Ectodermal cell (in vitro differentiated cells): ENCODE measurements around the gene OR2T27.
"Not testable (repeated sequence)": the region's sequence is repeated elsewhere in the genome, so short reads cannot be mapped to it uniquely, and the experiment has no call there.

Experiments used
- H3K27ac ChIP-seq: 2 replicates; pipeline ENCODE4 v1.7.0; 2013; ENCODE audit warnings: mild to moderate bottlenecking, low read depth, low read length; ENCODE audit not compliant: insufficient read depth, poor library complexity, severe bottlenecking
- H3K27me3 ChIP-seq: 2 replicates; pipeline ENCODE4 v1.7.0; 2013; ENCODE audit warnings: mild to moderate bottlenecking, low read length; ENCODE audit not compliant: insufficient read depth, control insufficient read depth, poor library complexity, severe bottlenecking
- H3K36me3 ChIP-seq: one replicate; pipeline ENCODE4 v1.7.0; 2013; ENCODE audit warnings: low read length; ENCODE audit not compliant: control insufficient read depth, insufficient read depth
- H3K4me1 ChIP-seq: one replicate; pipeline ENCODE4 v1.7.0; 2013; ENCODE audit warnings: low read length; ENCODE audit not compliant: control insufficient read depth, insufficient read depth
- H3K4me3 ChIP-seq: 2 replicates; pipeline ENCODE4 v1.7.0; 2013; ENCODE audit warnings: low read depth, low read length, control low read depth; ENCODE audit not compliant: insufficient read depth
- H3K9me3 ChIP-seq: 2 replicates; pipeline ENCODE4 v1.7.0; 2013; ENCODE audit warnings: mild to moderate bottlenecking, low read length, moderate library complexity; ENCODE audit not compliant: control insufficient read depth
- WGBS, 2 experiments: methylation state at CpG; one replicate each; pipeline ENCODE4 v1.1.7; 2013; ENCODE audit warnings: missing lambda C conversion rate in 2 of 2; 5-methylcytosine and 5-hydroxymethylcytosine counted together

The OR2T27 gene

DNA sequence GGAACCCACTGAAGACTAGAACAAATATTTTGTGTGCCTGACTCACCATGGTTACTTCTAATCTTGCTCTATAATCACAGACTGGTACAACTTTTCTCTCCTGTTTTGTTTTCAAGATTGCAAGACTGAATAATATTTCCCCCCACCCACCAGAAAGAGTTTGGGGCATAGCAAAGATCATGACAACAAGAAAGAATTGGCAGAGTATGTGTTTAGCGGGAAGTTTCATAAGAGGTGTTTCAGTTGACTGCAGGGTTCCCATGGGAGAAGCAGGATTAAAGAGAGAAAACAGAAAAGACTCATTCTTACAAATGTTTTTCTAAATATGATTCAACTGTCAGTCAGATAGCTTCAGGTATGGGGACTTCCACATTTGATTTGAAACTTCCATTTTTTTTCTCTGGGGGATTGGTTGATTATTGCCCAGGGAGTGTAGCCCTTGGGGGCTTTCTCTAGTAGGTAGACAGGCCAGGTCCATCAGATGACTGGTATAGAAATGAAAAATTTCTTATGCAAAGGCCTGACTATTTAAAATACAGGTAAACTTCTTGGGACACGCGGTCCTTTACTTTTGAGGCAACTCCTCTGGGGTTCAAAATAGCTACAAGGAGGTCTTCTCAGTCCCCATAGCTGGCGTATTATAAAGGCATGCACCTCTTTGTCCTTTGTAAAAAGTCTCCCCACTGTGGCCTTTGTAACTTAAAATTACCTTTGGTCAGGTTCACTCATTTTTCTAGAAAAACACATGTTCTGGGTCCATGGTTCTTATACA lies 33.4 kb upstream of the OR2T27 start:
- Histone ChIP-seq H3K27me3 (no peaks in the 10 kb centered on the region), H3K4me1 (no peaks in the 10 kb centered on the region), H3K9me3 (no peaks in the 10 kb centered on the region), H3K36me3 (no peaks in the 10 kb centered on the region), H3K27ac (no peak overlapping the region), H3K4me3 (no peak overlapping the region)
- WGBS, 2 experiments: 74 to 82% methylated on average over 4 of the region's 4 CpGs

DNA sequence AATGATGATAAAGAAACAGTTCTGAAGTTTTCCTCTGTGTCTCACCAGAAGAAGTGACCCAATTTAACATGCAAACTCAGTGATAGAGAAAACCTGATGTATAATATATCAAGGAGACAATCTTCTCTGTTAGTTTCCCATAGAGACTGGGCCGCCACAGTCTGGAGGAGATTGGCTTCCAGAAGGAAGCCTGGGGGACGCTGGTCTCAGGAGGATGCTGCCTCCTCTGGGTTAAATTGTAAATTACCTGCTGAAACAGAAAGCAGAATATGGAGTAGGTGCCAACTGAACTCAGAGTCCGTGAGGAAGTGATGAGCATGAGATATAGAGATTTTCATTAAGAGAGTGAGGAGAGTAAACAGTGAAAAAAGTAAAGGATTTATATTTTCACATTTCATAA lies 31.5 kb upstream of the OR2T27 start:
- Histone ChIP-seq H3K27me3 (no peaks in the 10 kb centered on the region), H3K4me1 (no peaks in the 10 kb centered on the region), H3K4me3 (no peak overlapping the region), H3K36me3 (no peaks in the 10 kb centered on the region), H3K27ac (no peak overlapping the region), H3K9me3 (no peaks in the 10 kb centered on the region)
- WGBS, 2 experiments: 48 to 52% methylated on average over 3 of the region's 3 CpGs

DNA sequence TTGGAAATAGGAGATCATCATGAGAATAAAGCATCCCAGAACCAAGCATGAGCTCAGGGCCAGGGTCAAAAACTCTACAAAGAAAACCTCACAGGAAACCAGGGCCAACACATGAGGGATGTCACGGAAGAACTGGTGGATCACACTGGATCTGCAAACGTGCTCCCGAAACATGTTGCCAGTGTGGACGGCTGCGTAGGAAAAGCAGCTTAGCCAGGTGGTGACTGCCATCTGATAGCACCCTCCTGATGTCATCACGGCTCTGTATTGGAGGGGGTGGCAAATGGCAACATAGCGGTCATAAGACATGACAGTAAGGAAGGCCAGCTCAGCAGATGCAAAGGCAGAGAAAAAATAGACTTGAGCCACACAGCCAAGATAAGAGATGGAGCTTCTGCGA lies 26.3 kb upstream of the OR2T27 start:
- no peaks in the 10 kb centered on the region for H3K4me1 ChIP-seq
- no peak overlapping the region for H3K27ac ChIP-seq
- H3K9me3 ChIP-seq: peaks cover 3% of the 10 kb centered on the region
- no peaks in the 10 kb centered on the region for H3K27me3 ChIP-seq
- no peaks in the 10 kb centered on the region for H3K36me3 ChIP-seq
- no peak overlapping the region for H3K4me3 ChIP-seq
- 80 to 81% methylated on average over 8 of the region's 8 CpGs for WGBS, 2 experiments

DNA sequence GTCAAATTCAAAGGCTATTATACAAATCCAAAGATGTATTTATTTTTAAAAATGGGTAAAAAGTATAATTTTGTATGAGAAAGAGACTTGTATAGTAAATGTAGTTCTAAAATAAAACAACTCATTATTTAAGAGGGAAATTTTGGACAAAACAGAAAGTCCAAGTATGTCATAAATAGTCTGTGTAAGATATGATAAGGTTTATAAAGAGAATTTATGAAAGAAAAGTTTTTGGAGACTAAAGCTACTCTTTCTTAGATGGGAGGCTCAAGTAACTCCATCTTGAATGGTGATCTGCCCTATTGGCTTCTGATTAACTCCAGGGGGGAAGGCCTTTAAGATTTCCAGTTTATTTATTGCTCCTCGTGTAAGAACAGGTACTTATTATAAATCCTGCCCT lies 14.7 kb upstream of the OR2T27 start:
- Histone ChIP-seq H3K27me3 (no peaks in the 10 kb centered on the region), H3K9me3 (peaks cover 4% of the 10 kb centered on the region), H3K4me3 (no peak overlapping the region), H3K27ac (no peak overlapping the region), H3K36me3 (no peaks in the 10 kb centered on the region), H3K4me1 (no peaks in the 10 kb centered on the region)
- 83 to 89% methylated on average over 1 of the region's 1 CpG for WGBS, 2 experiments

DNA sequence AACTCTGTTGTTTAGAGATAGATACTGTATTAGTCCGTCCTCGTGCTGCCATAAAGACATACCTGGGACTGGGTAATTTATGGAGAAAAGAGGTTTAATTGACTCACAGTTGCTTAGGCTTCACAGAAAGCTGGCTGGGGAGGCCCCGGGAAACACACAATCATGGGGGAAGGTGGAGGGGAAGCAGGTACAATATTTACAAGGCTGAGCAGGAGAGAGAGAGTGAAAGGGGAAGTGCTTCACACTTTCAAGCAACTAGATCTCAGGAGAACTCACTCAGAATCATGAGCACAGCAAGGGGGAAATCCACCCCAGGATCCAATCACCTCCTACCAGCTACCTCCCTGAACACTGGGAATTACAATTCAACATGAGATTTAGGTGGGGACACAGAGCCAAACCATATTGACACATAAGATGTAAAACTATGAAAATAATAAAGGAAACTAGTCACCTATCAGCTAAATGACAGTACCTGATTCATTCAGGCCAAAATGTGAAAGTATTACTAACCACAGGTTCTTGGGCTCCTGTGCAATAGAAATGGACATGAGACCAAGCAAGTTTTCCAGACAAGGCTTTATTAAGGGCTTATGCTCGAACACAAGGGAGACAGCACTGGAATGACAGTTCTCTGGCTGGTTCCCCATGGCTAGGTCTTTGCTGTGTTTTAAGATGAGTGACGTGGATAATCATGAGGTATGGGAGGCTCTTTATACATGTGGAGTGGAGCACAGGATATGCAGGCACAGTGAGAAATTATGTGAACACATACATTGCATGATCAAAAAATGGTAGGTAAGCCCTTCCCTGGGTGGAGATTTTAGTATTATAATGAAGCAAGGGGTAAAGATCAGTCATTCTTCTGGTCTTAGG lies 8.4 kb upstream of the OR2T27 start:
- H3K4me1 ChIP-seq, H3K9me3 ChIP-seq, H3K4me3 ChIP-seq, H3K27me3 ChIP-seq, H3K36me3 ChIP-seq, H3K27ac ChIP-seq: not testable (repeated sequence)
- 67 to 73% methylated on average over 5 of the region's 5 CpGs for WGBS, 2 experiments

DNA sequence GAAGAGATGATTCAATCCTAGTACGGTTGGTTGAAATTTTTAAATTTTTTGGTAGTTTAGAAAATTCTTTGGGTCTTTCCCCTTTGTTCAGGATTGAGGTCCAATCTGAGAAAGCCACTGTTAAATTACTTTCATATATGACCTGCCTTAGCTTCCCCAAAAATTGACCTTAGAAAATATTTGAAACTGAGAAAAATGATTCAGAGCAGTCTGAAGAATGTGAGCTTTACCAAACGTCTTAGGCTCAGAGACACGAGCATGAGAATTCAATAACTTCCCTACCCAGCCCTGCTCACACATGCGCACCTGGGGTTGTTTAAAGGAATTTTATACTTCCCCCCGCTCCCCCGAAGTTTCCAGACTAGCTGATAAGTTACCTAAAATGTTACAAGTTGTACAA lies 1.5 kb upstream of the OR2T27 start:
- 60 to 78% methylated on average over 2 of the region's 6 CpGs for WGBS, 2 experiments
- H3K27me3 ChIP-seq, H3K36me3 ChIP-seq, H3K9me3 ChIP-seq, H3K4me3 ChIP-seq, H3K27ac ChIP-seq, H3K4me1 ChIP-seq: not testable (repeated sequence)

DNA sequence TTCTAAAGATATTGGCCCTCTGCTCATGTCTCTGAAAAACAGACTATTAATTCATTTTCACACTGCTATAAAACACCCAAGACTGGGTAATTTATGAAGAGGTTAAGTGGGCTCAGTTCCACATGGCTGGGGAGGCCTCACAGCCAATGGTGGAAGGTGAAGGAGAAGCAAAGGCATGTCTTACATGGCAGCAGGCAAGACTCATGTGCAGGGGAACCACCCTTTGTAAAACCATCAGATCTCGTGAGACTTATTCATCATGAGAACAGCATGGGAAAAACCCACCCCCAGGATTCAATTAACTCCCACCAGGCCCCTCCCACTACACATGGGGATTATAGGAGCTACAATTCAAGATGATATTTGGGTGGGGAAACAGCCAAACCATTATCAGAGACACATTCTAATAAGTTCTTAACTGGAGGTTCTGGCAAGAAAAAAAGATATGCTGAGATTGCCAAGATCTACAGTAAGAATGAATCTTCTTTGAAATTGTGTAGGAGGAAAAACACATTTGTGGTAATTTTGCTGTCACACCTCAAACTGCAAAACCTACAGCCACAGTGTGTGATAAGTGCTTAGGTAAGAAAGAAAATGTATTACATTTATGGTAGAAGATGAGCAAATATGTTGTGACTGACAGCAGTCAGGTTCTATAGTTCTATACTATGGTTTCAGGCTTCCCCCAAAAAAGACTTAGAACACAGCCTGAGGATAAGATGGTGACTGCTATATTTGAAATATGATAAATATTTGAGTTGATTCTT lies 6.4 kb downstream of the OR2T27 start:
- H3K36me3 ChIP-seq, H3K4me1 ChIP-seq, H3K27ac ChIP-seq, H3K9me3 ChIP-seq, H3K4me3 ChIP-seq, H3K27me3 ChIP-seq: not testable (repeated sequence)
- no CpG with 5 or more reads among the region's 1 CpG for WGBS, 2 experiments

GRCh38 chr1:248645178-248645577 lies 10.2 kb downstream of the OR2T27 start, which contains the start of gene OR2T35:
Gene OR2T35 (minus strand): TSS chr1:248645278. CDS start chr1:248639258, 6,020 bp downstream.
- not testable (repeated sequence) for H3K9me3 ChIP-seq, H3K27ac ChIP-seq, H3K27me3 ChIP-seq, H3K4me1 ChIP-seq, H3K36me3 ChIP-seq, H3K4me3 ChIP-seq
- 54 to 61% methylated on average over 2 of the region's 3 CpGs for WGBS, 2 experiments

- WGBS, 2 experiments: no CpG with 5 or more reads among the region's 4 CpGs
- not testable (repeated sequence) for H3K27me3 ChIP-seq, H3K4me1 ChIP-seq, H3K9me3 ChIP-seq, H3K4me3 ChIP-seq, H3K27ac ChIP-seq, H3K36me3 ChIP-seq
Measured at GRCh38 chr1:248642971-248643651, 12.2 kb downstream of the OR2T27 start.
